ENCODE measurements around the gene ZDHHC22. TPM values are rescaled to one million over a fixed set of nuclear protein-coding genes. Genes with fewer than 3 reads are reported as not detected.

Gene ZDHHC22
- total and polyA plus RNA-seq, 2 experiments from 2014 or later, result 17.6 to 32.1 TPM

- TF ChIP-seq ZNF462 (CRISPR knock-in tag; IDR thresholded peaks at IDR 0.05) (peak; percentile 87), ZNF114 (CRISPR knock-in tag; IDR thresholded peaks at IDR 0.05) (no peak)
These were observed 30.6 kb downstream of the ZDHHC22 start (continued) for GRCh38 chr14:77111021-77111420.

- ATAC-seq (no peak), DNase-seq (ENCODE audit: low spot score) (no peak)
- Histone ChIP-seq H3K4me3 (peak overlapping the region; percentile 2; the same call in 1 of the 2 replicates), H3F3A (replicated peaks; ENCODE audit: low read depth) (peaks cover 11% of the 10 kb centered on the region; the same call in 1 of the 2 replicates), H3K4me1 (ENCODE audit: insufficient read depth) (peaks cover 34% of the 10 kb centered on the region), H3K36me3 (ENCODE audit: insufficient read depth) (peaks cover 19% of the 10 kb centered on the region), H2AFZ (no peak overlapping the region), H3K79me2 (replicated peaks; ENCODE audit: insufficient read depth) (peaks cover 13% of the 10 kb centered on the region), H3K4me2 (peak overlapping the region; percentile 36), H3K9me2 (ENCODE audit: insufficient read depth) (no peaks in the 10 kb centered on the region), H4K20me1 (replicated peaks; ENCODE audit: insufficient read depth) (no peaks in the 10 kb centered on the region), H3K27me3 (ENCODE audit: insufficient read depth) (no peaks in the 10 kb centered on the region), H3K27ac (ENCODE audit: low read depth) (peak overlapping the region; percentile 96)
- no peak overlapping the region for H3K4me3 Mint-ChIP-seq
- H3K27ac Mint-ChIP-seq, result peak overlapping the region; percentile 88
- no peaks in the 10 kb centered on the region for H3K9me3 Mint-ChIP-seq
- H3K27me3 Mint-ChIP-seq (ENCODE audit: insufficient read depth, low read depth, poor library complexity), result peaks cover 2% of the 10 kb centered on the region
- H3K4me1 Mint-ChIP-seq, result peaks cover 61% of the 10 kb centered on the region
- peaks cover 54% of the 10 kb centered on the region for H3K36me3 Mint-ChIP-seq (ENCODE audit: low read depth)
- no peak for TF ChIP-seq ETS1 (IDR thresholded peaks at IDR 0.05)
- no peak for TF ChIP-seq CTCF (conservative IDR thresholded peaks at IDR 0.05; ENCODE audit: low read depth in 2 of 2)
- no peak for TF ChIP-seq EZH2phosphoT487 (IDR thresholded peaks at IDR 0.05; ENCODE audit: unreplicated experiment)
- TF ChIP-seq NANOG (IDR thresholded peaks at IDR 0.05; ENCODE audit: borderline replicate concordance), result no peak
- no peak for TF ChIP-seq ZNF462 (CRISPR knock-in tag; IDR thresholded peaks at IDR 0.05)
These were observed 31.3 kb downstream of the ZDHHC22 start for GRCh38 chr14:77110286-77110685.
